ENCODE data around the gene ADORA1. TPM values are rescaled to one million over a fixed set of nuclear protein-coding genes. Genes with fewer than 3 reads are reported as not detected.

ADORA1 gene
- total RNA-seq, 1 donor from 2014 or later, result 0.21 TPM

GRCh38 chr1:203089651-203090045, 37.9 kb upstream of the ADORA1 start:
- H3K36me3 Mint-ChIP-seq (ENCODE audit: unreplicated experiment), result no peaks in the 10 kb centered on the region
- peak; percentile 64 for DNase-seq (ENCODE audit: extremely low spot score, unreplicated experiment)
- H3K27me3 Mint-ChIP-seq (ENCODE audit: unreplicated experiment), result peaks cover 42% of the 10 kb centered on the region
- TF ChIP-seq CTCF (IDR thresholded peaks at IDR 0.05), result no peak
- H3K4me1 Mint-ChIP-seq (ENCODE audit: unreplicated experiment), result peaks cover 1% of the 10 kb centered on the region
- H3K27ac Mint-ChIP-seq (ENCODE audit: unreplicated experiment), result no peak overlapping the region
- no peak overlapping the region for H3K4me3 Mint-ChIP-seq (ENCODE audit: unreplicated experiment)
- peaks cover 5% of the 10 kb centered on the region for H3K9me3 Mint-ChIP-seq (ENCODE audit: unreplicated experiment)

GRCh38 chr1:203090421-203091198, 36.9 kb upstream of the ADORA1 start:
- Mint-ChIP-seq H3K27ac (ENCODE audit: unreplicated experiment) (no peak overlapping the region), H3K4me3 (ENCODE audit: unreplicated experiment) (no peak overlapping the region), H3K9me3 (ENCODE audit: unreplicated experiment) (peaks cover 14% of the 10 kb centered on the region), H3K4me1 (ENCODE audit: unreplicated experiment) (peaks cover 1% of the 10 kb centered on the region), H3K36me3 (ENCODE audit: unreplicated experiment) (no peaks in the 10 kb centered on the region), H3K27me3 (ENCODE audit: unreplicated experiment) (peaks cover 50% of the 10 kb centered on the region)
- no peak for TF ChIP-seq CTCF (IDR thresholded peaks at IDR 0.05)
- DNase-seq (ENCODE audit: extremely low spot score, unreplicated experiment), result peak; percentile 59

- H3K4me1 Mint-ChIP-seq (ENCODE audit: unreplicated experiment), result peaks cover 1% of the 10 kb centered on the region
- no peak for TF ChIP-seq CTCF (IDR thresholded peaks at IDR 0.05)
- H3K9me3 Mint-ChIP-seq (ENCODE audit: unreplicated experiment), result peaks cover 20% of the 10 kb centered on the region
- H3K27ac Mint-ChIP-seq (ENCODE audit: unreplicated experiment), result no peak overlapping the region
- no peak for DNase-seq (ENCODE audit: extremely low spot score, unreplicated experiment)
- H3K36me3 Mint-ChIP-seq (ENCODE audit: unreplicated experiment), result no peaks in the 10 kb centered on the region
- peaks cover 55% of the 10 kb centered on the region for H3K27me3 Mint-ChIP-seq (ENCODE audit: unreplicated experiment)
- no peak overlapping the region for H3K4me3 Mint-ChIP-seq (ENCODE audit: unreplicated experiment)
Observed at GRCh38 chr1:203091199-203091477, 36.4 kb upstream of the ADORA1 start.

GRCh38 chr1:203091761-203092330, 35.7 kb upstream of the ADORA1 start:
- Mint-ChIP-seq H3K36me3 (ENCODE audit: unreplicated experiment) (no peaks in the 10 kb centered on the region), H3K4me1 (ENCODE audit: unreplicated experiment) (peaks cover 1% of the 10 kb centered on the region), H3K9me3 (ENCODE audit: unreplicated experiment) (peaks cover 20% of the 10 kb centered on the region), H3K4me3 (ENCODE audit: unreplicated experiment) (no peak overlapping the region), H3K27ac (ENCODE audit: unreplicated experiment) (no peak overlapping the region), H3K27me3 (ENCODE audit: unreplicated experiment) (peaks cover 50% of the 10 kb centered on the region)
- TF ChIP-seq CTCF (IDR thresholded peaks at IDR 0.05), result no peak
- peak; percentile 60 for DNase-seq (ENCODE audit: extremely low spot score, unreplicated experiment)

- Mint-ChIP-seq H3K9me3 (ENCODE audit: unreplicated experiment) (peaks cover 20% of the 10 kb centered on the region), H3K4me1 (ENCODE audit: unreplicated experiment) (peaks cover 1% of the 10 kb centered on the region), H3K27me3 (ENCODE audit: unreplicated experiment) (peaks cover 44% of the 10 kb centered on the region), H3K36me3 (ENCODE audit: unreplicated experiment) (no peaks in the 10 kb centered on the region), H3K4me3 (ENCODE audit: unreplicated experiment) (no peak overlapping the region), H3K27ac (ENCODE audit: unreplicated experiment) (no peak overlapping the region)
- no peak for DNase-seq (ENCODE audit: extremely low spot score, unreplicated experiment)
- TF ChIP-seq CTCF (IDR thresholded peaks at IDR 0.05), result no peak
Observed at GRCh38 chr1:203093754-203094410, 33.6 kb upstream of the ADORA1 start.
